ENCODE data around the gene RPA1.

Gene RPA1

GRCh38 chr17:1908699-1909309, 79.0 kb downstream of the RPA1 start:
- no peak for DNase-seq (ENCODE audit: low read depth in 2 of 2)

DNA sequence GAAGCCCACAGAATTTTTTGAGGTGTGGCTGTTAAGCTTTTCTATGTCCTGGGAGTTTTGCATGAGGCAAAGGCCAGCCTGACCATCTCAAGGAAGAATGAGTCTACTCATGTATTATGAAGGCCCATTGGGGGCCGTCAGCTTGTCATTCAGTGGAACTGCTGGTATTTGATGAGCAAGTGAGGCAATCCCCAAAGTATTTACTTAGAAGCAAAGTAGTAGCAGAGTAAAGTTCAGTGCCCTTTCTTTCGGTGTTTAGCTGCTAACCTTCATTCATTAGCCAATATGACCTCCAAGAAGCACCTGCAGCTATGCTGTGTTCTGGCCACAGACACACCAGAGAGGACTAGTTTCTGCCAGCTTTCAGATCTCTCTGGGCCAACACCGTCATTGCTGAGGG, 80.2 kb downstream of the RPA1 start:
- DNase-seq (ENCODE audit: low read depth in 2 of 2), result no peak

DNA sequence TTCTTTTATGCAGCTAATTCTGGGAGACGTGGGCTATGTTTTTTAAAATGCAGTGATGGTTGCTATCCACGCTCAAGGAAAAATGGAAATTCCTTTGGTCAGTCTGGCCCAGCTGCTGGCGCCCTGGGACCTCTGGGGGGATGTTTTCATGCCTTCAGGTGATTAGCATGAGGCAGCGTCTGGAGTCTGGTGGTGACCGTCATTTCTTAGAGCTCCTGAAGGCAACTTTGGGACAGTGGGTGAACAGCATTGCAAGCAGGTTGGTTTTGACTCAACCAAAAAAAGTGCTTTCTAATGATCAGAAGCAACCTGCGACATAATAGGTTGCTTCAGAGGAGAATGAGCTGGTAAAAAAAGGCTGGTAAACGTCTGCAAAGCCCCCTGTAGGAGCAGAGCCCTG, 82.3 kb downstream of the RPA1 start:
- no peak for DNase-seq (ENCODE audit: low read depth in 2 of 2)

DNA sequence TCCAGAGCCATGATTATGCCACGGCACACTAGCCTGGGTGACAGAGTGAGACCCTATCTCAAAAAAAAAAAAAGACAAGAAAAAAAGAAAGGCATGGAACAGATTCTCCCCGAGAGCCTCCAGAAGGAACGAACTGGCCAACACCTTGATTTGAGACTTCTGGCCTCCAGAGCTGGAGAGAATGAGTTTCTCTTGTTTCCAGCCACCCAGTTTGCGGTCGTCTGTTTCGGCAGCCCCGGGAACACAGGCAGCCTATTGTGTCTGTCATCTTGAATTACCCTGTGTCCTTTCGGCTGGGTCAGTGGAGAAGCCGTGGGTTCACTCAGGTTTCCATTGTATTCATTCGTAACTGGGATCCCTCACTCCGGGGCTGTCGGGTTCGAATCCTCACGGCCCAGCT, 83.9 kb downstream of the RPA1 start:
- DNase-seq (ENCODE audit: low read depth in 2 of 2), result no peak

- DNase-seq (ENCODE audit: low read depth in 2 of 2), result no peak
Observed at GRCh38 chr17:1914661-1915083, 84.9 kb downstream of the RPA1 start.

- DNase-seq (ENCODE audit: low read depth in 2 of 2), result no peak
Observed at GRCh38 chr17:1915889-1916288, 86.1 kb downstream of the RPA1 start.

- no peak for DNase-seq (ENCODE audit: low read depth in 2 of 2)
Observed at GRCh38 chr17:1916316-1916715, 86.5 kb downstream of the RPA1 start.

DNA sequence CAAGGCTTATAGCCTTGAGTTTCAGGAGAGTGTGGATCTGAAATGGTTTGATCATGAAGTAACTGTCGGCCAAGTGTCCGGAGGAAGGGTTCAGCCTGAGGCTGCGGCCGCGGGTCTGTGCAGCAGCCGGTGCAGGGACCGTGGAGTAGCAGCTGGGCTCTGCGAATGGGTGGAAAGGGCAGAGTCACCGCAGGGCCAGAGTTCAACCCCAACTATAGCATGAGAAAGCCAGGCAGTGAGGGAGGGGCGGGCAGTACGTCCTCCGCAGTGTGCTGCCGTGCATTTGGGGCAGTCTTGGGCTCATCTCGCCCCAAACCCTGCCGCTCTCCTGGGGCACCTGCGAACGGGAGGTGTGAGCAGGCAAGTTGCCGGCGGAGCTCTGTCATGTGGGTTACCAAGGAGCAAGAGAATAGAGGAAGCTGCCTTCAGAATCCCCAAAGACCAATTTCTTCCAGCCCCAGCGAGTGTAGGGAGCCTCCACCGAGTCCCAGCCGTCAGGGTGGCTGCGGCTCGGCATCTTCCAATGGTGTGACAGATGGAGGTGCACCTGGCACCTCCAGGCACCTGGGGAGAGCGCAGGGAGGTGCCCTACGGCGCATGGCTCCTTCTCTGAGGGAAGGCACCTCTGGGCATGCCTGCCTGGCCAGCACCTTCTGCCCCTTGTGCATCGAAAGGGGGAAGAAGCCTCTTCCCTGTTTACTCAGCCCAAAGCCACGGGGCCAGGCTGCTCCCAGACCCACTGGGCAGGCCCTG, 87.3 kb downstream of the RPA1 start:
- DNase-seq (ENCODE audit: low read depth in 2 of 2), result no peak

GRCh38 chr17:1918346-1919162, 88.7 kb downstream of the RPA1 start:
- DNase-seq (ENCODE audit: low read depth in 2 of 2), result no peak

- no peak for DNase-seq (ENCODE audit: low read depth in 2 of 2)
Observed at GRCh38 chr17:1919201-1919600, 89.4 kb downstream of the RPA1 start.

DNA sequence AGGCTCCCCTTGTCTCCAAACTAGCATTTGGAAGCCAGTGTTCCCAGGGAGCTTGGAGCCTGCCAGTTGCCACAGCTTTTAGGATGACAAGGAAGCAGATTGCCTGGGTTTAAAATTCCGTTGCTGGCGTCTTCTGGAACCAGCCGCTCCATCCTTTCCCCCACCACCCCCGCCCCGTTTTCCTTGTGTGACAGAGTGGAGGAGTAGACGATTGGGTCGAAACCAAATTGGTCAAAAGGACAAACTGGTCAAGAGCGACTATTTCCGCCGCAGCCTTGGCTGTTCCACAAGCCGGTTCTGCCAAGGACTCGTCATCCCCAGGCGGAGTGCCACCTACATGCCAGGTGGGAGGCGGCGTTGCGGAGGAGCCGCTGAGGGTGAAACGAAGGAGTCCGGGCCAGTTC, 91.1 kb downstream of the RPA1 start:
- no peak for DNase-seq (ENCODE audit: low read depth in 2 of 2)

GRCh38 chr17:1928976-1929375, 99.2 kb downstream of the RPA1 start:
- no peak for DNase-seq (ENCODE audit: low read depth in 2 of 2)

- DNase-seq (ENCODE audit: low read depth in 2 of 2), result no peak
Observed at GRCh38 chr17:1930337-1930645, 100.5 kb downstream of the RPA1 start.

GRCh38 chr17:1931844-1932579, 102.2 kb downstream of the RPA1 start:
- DNase-seq (ENCODE audit: low read depth in 2 of 2), result no peak

- no peak for DNase-seq (ENCODE audit: low read depth in 2 of 2)
Observed at GRCh38 chr17:1933875-1934715, 104.3 kb downstream of the RPA1 start.

GRCh38 chr17:1934901-1935300, 105.1 kb downstream of the RPA1 start:
- DNase-seq (ENCODE audit: low read depth in 2 of 2), result no peak

GRCh38 chr17:1936766-1937165, 107.0 kb downstream of the RPA1 start:
- DNase-seq (ENCODE audit: low read depth in 2 of 2), result no peak

DNA sequence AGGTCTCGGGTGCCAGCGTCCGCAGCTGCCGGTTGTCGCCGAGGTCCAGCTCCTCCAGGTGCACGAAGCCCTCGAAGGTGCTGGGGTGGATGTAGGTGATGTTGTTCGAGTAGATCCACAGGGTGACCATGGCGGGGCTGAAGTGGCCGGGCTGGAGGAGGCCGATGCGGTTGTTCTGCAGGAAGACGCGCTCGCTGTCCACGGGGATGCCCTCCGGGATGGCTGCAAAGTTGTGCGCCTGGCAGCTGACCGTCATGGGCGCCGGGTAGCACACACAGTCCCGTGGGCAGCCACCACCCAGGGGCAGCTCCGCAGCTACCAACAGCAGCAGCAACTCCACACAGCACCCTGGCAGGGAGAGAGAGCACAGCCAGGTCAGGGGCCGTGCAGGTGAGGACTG, 107.7 kb downstream of the RPA1 start:
- DNase-seq (ENCODE audit: low read depth in 2 of 2), result no peak

DNA sequence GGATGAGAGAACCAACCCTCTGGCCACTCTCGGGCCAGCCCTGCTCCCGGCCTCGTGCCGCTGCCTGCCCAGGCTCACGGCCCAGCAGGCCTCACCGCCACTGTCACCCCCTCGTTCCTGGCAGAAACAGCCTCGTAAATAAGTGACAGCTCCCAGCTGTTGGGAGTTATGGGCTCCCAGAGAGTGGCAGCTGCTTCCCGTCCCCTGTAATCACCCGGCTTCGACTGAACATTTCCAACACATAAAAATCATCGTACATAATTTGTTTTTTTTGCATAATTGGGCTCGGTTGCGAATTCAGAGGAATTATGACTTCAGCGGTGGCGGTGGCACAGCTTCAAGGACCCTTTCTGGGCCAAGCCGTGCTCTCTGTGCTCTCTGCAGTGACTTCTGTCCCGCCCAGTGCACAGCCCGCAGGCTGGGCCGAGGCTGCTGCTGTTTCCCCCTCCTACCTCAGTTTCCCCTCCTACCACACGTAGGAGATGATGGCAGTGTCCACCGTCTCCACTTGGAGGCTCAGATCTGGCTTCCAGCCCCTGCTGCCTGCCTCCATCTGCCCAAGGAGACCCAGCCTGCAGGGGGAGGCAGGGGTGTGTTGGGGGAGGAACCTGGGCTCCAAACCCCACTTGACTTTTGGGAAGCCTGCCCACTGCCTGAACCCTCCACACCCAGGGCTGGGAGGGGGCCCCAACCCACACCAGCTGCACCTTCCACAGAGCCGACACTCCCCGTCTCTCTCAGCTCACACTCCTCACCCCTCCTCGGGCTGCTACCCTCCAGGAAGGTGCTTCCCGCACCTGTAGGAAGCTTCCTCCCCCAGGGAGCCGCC, 110.4 kb downstream of the RPA1 start:
- no peak for DNase-seq (ENCODE audit: low read depth in 2 of 2)

DNA sequence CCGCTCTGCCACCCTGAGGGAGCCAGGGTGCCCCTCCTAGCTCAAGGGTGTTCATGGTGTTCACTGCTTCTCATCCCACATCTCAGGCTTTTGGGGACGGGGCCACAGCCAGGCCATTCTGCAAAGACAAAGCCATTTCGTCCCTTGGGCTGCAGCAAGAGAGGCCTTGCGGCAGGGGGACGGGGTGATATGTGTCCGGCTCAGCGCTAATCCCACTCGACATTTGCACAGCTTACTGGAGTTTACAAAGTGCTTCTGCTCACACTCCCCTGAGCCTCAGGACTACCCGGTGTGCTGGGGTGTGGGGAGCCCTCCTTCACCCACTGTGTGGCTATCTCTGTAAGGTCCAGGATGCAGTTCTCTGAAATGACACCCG, 111.0 kb downstream of the RPA1 start:
- DNase-seq (ENCODE audit: low read depth in 2 of 2), result no peak

All from stimulated activated CD8-positive, alpha-beta memory T cell treated with anti-CD3 and anti-CD28 coated beads, Interleukin-7, amount 100 ng/mL, for 1 hour (primary cell).